Osteoblast (primary cell): Measurements from ENCODE around the gene GFOD2. TPM values are rescaled to one million over a fixed set of nuclear protein-coding genes. Genes with fewer than 3 reads are reported as not detected.

Source experiments
- DNase-seq: peaks from one replicate; pipeline ENCODE4 v3.0.0; 2011; ENCODE audit warnings: low spot score, mixed read lengths; ENCODE audit not compliant: insufficient read length; ENCODE audit errors: missing footprints
- H2AFZ ChIP-seq: 2 replicates; pipeline ENCODE4 v1.6.0; 2011; ENCODE audit warnings: mild to moderate bottlenecking, low read length
- H3K27ac ChIP-seq: 2 replicates; pipeline ENCODE4 v1.5.1; 2011; ENCODE audit warnings: mild to moderate bottlenecking, low read depth, low read length, moderate library complexity
- H3K27me3 ChIP-seq: 2 replicates; pipeline ENCODE4 v1.6.0; 2012; ENCODE audit warnings: mild to moderate bottlenecking, control low read depth, inconsistent platforms, low read length, moderate library complexity; ENCODE audit not compliant: insufficient read depth
- H3K36me3 ChIP-seq: 2 replicates; pipeline ENCODE4 v1.5.1; 2011; ENCODE audit warnings: mild to moderate bottlenecking, low read length, control low read depth, moderate library complexity; ENCODE audit not compliant: insufficient read depth
- H3K4me1 ChIP-seq: 2 replicates; pipeline ENCODE4 v1.5.1; 2011; ENCODE audit warnings: mild to moderate bottlenecking, low read length, control low read depth, moderate library complexity; ENCODE audit not compliant: insufficient read depth
- H3K4me2 ChIP-seq: 2 replicates; pipeline ENCODE4 v1.6.0; 2011; ENCODE audit warnings: mild to moderate bottlenecking, low read length; ENCODE audit not compliant: insufficient read depth
- H3K4me3 ChIP-seq: fragments of 200-600 bp; sonication (generic); 3 replicates; pipeline ENCODE4 v1.5.1; 2012; ENCODE audit warnings: mild to moderate bottlenecking, low read length, inconsistent platforms; ENCODE audit not compliant: insufficient read depth
- H3K79me2 ChIP-seq: 2 replicates; pipeline ENCODE4 v1.6.0; 2012; ENCODE audit warnings: mild to moderate bottlenecking, low read length, control low read depth, inconsistent platforms; ENCODE audit not compliant: insufficient read depth
- H3K9me3 ChIP-seq: 2 replicates; pipeline ENCODE4 v1.5.1; 2011; ENCODE audit warnings: low read depth, low read length, control low read depth
- H4K20me1 ChIP-seq: 2 replicates; pipeline ENCODE4 v1.6.0; 2012; ENCODE audit warnings: mild to moderate bottlenecking, low read length, control low read depth; ENCODE audit not compliant: insufficient read depth
- total RNA-seq: library from RNA; depleted of rRNA; stranded (reverse); fragments of >200 nt; gene quantifications from 2 replicates; pipeline ENCODE4 v1.2.3, GENCODE V29; 2012
- TF ChIP-seq, protein P1 (sequence below): IDR thresholded peaks from 2 replicates; pipeline ENCODE4 v1.5.1; 2011; ENCODE audit warnings: mild to moderate bottlenecking, low read depth, low read length, moderate library complexity; ENCODE audit errors: extremely low read depth

GFOD2 gene
- total RNA-seq, 1 donor: 15.9 TPM

DNA sequence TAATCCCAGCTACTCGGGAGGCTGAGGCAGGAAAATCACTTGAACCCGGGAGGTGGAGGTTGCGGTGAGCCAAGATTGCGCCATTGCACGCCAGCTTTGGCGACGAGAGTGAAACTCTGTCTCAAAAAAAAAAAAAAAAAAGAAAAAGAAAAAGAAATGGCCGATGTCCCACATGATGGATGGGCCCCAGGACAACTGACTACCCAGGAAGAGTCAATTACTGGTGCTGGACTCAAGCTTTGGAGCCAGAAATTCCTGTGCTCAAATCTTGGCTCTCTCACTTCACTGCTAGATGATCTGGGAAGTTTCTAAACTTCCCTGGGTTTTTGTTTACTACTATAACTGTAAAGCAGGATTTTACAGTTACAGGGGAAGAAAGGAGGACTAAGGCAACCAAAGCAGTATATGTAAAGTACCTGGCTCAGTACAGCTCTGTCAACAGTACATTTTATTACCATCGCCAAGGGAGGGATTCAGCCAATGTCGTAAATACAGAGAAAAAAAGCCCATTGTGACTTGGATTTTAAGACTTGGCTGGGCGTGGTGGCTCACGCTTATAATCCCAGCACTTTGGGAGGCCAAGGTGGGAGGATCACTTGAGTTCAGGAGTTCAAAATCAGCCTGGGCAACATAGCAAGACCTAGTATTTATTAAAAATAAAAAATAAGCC is 40.6 kb downstream of the GFOD2 start:
- Histone ChIP-seq H3K79me2 (no peaks in the 10 kb centered on the region), H3K9me3 (no peaks in the 10 kb centered on the region), H3K4me3 (no peak overlapping the region), H2AFZ (no peak overlapping the region), H3K36me3 (peaks cover 10% of the 10 kb centered on the region), H3K4me1 (no peaks in the 10 kb centered on the region), H3K27me3 (no peaks in the 10 kb centered on the region), H3K27ac (no peak overlapping the region), H4K20me1 (no peaks in the 10 kb centered on the region), H3K4me2 (no peak overlapping the region)
- TF ChIP-seq, protein P1, sequence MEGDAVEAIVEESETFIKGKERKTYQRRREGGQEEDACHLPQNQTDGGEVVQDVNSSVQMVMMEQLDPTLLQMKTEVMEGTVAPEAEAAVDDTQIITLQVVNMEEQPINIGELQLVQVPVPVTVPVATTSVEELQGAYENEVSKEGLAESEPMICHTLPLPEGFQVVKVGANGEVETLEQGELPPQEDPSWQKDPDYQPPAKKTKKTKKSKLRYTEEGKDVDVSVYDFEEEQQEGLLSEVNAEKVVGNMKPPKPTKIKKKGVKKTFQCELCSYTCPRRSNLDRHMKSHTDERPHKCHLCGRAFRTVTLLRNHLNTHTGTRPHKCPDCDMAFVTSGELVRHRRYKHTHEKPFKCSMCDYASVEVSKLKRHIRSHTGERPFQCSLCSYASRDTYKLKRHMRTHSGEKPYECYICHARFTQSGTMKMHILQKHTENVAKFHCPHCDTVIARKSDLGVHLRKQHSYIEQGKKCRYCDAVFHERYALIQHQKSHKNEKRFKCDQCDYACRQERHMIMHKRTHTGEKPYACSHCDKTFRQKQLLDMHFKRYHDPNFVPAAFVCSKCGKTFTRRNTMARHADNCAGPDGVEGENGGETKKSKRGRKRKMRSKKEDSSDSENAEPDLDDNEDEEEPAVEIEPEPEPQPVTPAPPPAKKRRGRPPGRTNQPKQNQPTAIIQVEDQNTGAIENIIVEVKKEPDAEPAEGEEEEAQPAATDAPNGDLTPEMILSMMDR: no peak
- DNase-seq: peak; percentile 55

DNA sequence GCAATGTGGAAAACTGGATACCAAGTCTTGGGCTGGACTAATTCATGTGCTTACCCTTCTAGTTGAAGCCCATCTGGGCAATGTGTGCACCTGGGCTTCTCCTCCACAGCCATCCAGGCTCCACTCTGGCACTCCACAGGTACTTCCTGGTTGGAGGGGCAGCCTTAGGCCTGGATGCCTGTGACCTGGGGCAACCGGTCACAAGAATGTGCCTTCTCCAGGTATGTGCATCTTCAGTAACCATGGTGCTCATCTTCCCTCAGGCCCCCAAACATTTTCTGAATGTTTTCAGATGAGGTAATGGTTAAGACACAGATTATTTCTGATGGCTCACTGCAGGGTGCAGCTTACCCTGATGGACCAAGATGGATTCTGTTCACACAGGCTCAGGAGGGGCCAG is 41.4 kb downstream of the GFOD2 start:
- Histone ChIP-seq H3K27ac (no peak overlapping the region), H3K79me2 (no peaks in the 10 kb centered on the region), H3K27me3 (no peaks in the 10 kb centered on the region), H3K4me1 (peaks cover 5% of the 10 kb centered on the region), H2AFZ (no peak overlapping the region), H3K9me3 (no peaks in the 10 kb centered on the region), H3K4me3 (no peak overlapping the region), H4K20me1 (peaks cover 3% of the 10 kb centered on the region), H3K4me2 (no peak overlapping the region), H3K36me3 (peaks cover 6% of the 10 kb centered on the region)
- TF ChIP-seq, protein P1: no peak
- no peak for DNase-seq

DNA sequence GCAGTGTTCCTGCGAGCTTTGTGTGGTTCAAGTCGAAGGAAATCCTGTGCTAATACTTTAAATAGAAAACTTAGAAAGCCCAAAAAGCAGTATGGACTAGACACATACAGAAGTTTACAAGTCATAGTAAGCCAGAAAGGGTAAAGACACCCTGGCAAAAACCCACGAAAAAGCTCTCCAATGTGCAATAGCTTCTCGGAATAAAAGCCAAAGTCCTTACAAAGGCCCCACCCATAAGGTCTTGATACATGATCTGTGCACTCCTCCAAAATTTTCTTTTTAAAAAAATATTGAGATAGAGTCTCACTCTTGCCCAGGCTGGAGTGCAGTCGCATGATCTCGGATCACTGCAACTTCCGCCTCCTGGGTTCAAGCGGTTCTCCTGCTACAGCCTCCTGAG is 42.2 kb downstream of the GFOD2 start:
- TF ChIP-seq, protein P1: no peak
- Histone ChIP-seq H3K27ac (no peak overlapping the region), H3K9me3 (no peaks in the 10 kb centered on the region), H4K20me1 (peaks cover 3% of the 10 kb centered on the region), H3K36me3 (peaks cover 6% of the 10 kb centered on the region), H3K4me2 (no peak overlapping the region), H3K27me3 (no peaks in the 10 kb centered on the region), H3K79me2 (no peaks in the 10 kb centered on the region), H2AFZ (no peak overlapping the region), H3K4me3 (no peak overlapping the region), H3K4me1 (peaks cover 6% of the 10 kb centered on the region)
- DNase-seq: peak; percentile 69

DNA sequence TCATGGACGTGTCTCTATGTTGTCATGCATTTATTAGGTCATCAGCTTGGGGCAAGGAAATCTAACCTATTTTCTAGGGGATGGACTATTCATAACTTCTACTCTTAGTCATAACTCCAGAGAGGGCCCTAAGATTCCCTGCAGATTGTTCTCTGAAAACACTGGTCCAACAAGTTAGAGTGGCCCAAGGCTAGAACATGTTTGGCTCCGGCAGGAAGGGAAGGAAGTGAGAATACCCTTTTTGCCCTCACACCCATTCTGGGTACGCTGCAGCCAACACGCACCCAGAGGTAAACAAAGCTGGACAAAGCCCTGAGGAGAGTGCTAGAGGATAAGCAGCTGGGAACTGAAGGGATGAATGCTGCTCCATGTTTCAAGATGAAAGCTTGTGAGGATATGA is 42.6 kb downstream of the GFOD2 start:
- Histone ChIP-seq H4K20me1 (peaks cover 3% of the 10 kb centered on the region), H3K27me3 (no peaks in the 10 kb centered on the region), H3K36me3 (peaks cover 6% of the 10 kb centered on the region), H3K4me1 (peaks cover 6% of the 10 kb centered on the region), H3K4me2 (no peak overlapping the region), H3K79me2 (no peaks in the 10 kb centered on the region), H3K27ac (no peak overlapping the region), H2AFZ (no peak overlapping the region), H3K9me3 (no peaks in the 10 kb centered on the region), H3K4me3 (no peak overlapping the region)
- TF ChIP-seq, protein P1: no peak
- peak; percentile 47 for DNase-seq
